OCI-LY7 (cell line): ENCODE data around the gene ZSCAN2.

Experiments
- EZH2phosphoT487 ChIP-seq: fragments of 200-600 bp; sonication (generic); IDR thresholded peaks from 2 replicates; pipeline ENCODE4 v1.6.1; 2018; ENCODE audit warnings: low read depth, borderline replicate concordance, mild to moderate bottlenecking, mixed run types, antibody characterized with exemption, low read length, moderate library complexity, mixed read lengths
- TF ChIP-seq, protein P1 (sequence below): fragments of 200-600 bp; sonication (generic); conservative IDR thresholded peaks from 2 replicates; pipeline ENCODE4 v1.5.1; 2014; ENCODE audit warnings: mild to moderate bottlenecking, antibody characterized with exemption, low read length, moderate library complexity, mixed read lengths

DNA sequence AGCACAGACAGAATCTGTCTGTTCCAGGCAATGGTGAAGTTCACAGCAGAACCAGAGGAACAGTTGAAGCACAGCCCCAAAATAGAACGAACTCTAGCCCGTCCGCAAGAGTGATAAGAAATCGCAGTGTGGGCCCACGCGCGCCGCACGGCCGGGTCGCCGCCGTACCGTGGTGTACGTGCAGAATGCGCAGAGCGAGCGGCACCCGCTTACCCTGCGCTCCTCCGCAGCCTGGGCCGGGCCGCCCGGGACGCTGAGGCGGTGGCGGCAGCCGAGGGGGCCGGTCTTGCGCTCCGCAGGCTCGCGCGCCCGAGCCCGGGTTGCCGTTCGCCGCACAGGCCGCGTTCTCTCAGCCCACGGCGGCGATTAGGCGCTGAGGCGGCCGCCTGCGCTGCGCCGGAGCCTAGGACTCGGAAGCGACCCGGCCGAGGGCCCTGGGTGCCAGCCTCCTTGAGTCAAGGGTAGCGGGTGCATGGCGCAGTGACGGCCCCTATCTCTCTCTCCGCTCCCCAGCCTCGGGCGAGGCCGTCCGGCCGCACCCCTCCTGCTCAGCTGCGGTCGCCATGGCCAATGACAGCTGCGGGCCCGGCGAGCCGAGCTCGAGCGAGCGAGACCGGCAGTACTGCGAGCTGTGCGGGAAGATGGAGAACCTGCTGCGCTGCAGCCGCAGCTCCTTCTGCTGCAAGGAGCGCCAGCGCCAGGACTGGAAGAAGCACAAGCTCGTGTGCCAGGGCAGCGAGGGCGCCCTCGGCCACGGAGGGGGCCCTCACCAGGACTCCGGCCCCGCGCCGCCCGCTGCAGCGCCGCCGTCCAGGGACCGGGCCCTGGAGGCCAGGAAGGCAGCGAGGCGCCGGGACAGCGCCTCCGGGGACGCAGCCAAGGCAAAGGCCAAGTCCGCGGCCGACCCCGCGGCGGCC lies 32.8 kb downstream of the ZSCAN2 start:
- TF ChIP-seq, protein P1, sequence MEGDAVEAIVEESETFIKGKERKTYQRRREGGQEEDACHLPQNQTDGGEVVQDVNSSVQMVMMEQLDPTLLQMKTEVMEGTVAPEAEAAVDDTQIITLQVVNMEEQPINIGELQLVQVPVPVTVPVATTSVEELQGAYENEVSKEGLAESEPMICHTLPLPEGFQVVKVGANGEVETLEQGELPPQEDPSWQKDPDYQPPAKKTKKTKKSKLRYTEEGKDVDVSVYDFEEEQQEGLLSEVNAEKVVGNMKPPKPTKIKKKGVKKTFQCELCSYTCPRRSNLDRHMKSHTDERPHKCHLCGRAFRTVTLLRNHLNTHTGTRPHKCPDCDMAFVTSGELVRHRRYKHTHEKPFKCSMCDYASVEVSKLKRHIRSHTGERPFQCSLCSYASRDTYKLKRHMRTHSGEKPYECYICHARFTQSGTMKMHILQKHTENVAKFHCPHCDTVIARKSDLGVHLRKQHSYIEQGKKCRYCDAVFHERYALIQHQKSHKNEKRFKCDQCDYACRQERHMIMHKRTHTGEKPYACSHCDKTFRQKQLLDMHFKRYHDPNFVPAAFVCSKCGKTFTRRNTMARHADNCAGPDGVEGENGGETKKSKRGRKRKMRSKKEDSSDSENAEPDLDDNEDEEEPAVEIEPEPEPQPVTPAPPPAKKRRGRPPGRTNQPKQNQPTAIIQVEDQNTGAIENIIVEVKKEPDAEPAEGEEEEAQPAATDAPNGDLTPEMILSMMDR, result 0 out of 2 replicates have a peak, but pooled peaks have one; percentile 16
- TF ChIP-seq EZH2phosphoT487, result no peak
